Measurements from ENCODE around the gene ARHGEF39.

GRCh38 chr9:35618325-35618727 is 46.7 kb downstream of the ARHGEF39 start, which contains the start of gene CD72:
- TF ChIP-seq CTCF (IDR thresholded peaks at IDR 0.05; ENCODE audit: low read length), result no peak
- TF ChIP-seq EZH2phosphoT487 (IDR thresholded peaks at IDR 0.05; ENCODE audit: low read length), result no peak
- no peak for TF ChIP-seq EZH2 (optimal IDR thresholded peaks at IDR 0.05; ENCODE audit: low read depth, low read length)

All from MM.1S (cell line).